Right renal cortex interstitium (tissue), 3 donors: ENCODE results near the gene CHAT. TPM values are rescaled to one million over a fixed set of nuclear protein-coding genes. Genes with fewer than 3 reads are reported as not detected.

Experiments used
- DNase-seq, 3 donors: peaks; one replicate each; pipeline ENCODE4 v3.0.0-alpha.2; 2013; ENCODE audit warnings: low read depth in 3 of 3, low spot score in 2 of 3
- polyA plus RNA-seq, 3 donors: library from polyadenylated mRNA; unstranded; fragments of 120-200 nt; gene quantifications; one replicate each; pipeline ENCODE4 v1.2.1, GENCODE V29; 2013; ENCODE audit not compliant: insufficient read length in 3 of 3

The CHAT gene
- polyA plus RNA-seq, result not detected

DNA sequence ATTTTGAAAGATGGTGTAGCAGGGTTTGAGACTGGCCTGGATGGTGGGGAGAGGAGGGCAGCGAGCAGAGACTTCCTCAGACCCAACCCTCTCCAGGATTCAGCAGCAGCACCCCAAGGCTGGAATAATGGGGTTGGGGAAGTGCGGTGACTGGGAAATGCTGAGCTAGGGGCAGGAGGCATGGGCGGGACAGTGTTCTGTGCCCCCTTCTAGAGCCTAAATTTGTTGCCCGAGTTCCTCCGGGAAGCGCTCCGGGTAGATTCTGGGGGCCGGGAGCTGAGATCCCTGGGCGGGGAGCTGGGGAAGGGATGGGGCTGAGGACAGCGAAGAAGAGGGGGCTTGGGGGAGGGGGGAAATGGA, at the start of gene CHAT:
Gene CHAT (plus strand): TSS at position 156 of the 360 bp plus-strand sequence. CDS start 153 bp downstream, at position 309.
- no peak for DNase-seq

DNA sequence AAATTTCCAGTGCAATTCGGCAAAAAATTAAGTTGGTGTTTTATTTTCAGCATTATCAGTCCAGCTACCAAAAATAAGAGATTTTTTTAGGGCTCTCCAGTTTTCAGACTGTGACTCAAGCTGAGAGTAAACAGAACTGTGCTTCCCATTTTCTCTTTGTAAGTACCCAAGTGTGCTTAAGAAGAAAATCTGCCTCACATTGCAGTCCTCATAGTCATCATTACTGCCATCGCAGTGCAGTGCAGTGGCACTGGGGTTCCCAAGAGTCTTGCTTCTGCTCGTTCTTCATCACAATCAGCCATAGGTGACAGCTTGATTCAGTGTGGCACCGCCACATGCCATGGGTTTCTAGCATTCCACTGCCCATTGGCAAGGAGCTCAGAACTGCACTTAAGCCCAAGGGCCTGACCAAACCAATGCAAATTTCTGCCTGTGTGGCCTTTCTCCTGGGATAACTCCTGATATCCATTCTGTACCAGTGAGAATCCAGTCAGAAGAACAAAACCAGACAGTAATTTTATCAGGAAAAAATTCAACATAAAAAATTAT, 49.3 kb upstream of the CHAT start:
- DNase-seq, result no peak

GRCh38 chr10:49567810-49568209, 46.0 kb upstream of the CHAT start:
- no peak for DNase-seq

GRCh38 chr10:49568235-49568634, 45.6 kb upstream of the CHAT start:
- DNase-seq, result no peak

DNA sequence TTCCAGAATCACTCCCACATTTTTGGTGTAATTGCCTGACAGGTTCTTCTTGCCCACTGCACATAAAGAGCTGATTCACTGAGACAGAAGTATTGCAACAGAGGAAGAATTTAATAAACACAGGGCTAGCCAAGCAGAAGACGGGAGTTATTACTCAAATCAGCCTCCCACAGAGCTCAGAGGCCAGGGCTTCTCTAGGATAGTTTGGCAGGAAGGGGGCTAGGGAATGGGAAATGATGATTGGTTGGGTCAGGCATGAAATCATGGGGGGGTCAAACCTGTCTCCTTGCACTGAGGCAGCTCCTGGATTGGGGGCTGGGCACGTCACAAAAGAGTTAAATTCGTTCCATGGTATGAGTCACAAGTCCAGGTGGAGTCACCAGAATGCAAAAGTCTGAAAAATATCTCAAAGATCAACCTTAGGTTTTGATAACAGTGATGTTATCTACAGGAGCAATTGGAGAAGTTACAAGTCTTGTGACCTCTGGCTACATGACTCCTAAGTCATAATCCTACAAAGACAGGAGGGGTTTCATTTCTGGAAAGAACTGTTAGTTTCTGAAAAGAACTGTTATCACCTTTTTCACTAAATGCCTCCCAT, 44.7 kb upstream of the CHAT start:
- no peak for DNase-seq

DNA sequence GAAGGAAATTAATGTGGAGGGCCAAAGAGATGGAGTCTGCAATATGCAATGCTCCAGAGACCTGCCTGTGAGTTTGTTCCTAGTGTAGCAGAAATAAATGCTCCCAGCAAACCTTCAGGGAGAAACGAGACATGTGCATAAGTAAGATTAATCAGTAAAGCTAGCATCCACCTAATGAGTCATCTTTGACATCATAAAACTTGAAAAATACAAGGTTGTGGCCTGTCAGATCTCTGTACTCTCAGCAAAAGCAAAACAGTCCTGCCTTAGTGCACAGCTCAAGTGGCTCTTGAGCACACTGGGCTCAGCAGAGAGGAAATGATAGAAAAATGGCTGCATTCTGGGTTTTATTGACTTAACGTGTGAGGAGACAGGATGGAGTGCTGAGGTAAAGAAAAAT, 42.4 kb upstream of the CHAT start:
- no peak for DNase-seq

DNA sequence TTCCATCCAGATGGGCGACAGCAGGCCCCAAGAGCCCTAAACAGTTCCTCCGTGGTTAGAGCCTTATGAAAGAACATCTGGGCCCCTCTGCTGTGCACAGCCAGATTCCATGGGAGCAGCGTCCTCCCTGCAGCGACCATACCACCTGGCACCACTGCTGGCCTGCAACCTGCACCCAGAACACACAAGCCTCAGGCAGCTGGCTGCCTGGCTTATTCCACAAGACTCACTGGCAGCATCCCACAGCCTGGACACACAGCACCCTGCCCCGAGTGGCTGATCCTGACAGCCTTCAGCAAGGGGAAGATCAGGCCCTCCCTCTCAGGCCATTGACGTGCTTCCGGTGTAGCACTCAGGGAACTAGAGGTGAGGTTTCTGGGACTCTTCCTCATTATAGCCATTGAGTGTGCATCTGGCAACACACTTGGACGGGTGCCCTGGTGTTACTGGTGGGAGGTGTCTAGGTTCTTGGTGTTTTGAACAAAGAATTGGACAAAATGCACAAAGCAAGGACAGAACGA, 41.2 kb upstream of the CHAT start:
- DNase-seq, result no peak

- no peak for DNase-seq
Observed at GRCh38 chr10:49575489-49576072, 38.3 kb upstream of the CHAT start.

- no peak for DNase-seq
Observed at GRCh38 chr10:49577182-49577925, 36.5 kb upstream of the CHAT start.

- DNase-seq, result no peak
Observed at GRCh38 chr10:49578392-49578791, 35.4 kb upstream of the CHAT start.

DNA sequence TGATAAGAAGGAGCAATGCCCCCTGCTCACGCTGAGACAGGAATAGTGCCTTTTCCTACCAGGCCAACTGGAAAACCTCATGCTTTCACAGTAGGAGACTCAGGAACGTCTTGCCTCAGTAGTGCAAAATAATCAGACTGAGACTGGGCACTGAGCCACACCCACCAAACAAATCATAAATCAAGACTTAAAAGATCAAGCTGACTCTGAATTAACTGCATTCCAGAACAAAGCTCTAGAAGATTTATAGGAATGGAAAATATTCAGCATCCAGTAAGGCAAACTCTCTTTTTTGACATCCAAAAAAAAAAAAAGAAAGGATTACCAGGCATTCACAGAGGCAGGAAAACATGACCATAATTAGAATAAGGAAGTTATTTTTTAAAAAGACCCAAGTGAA, 34.2 kb upstream of the CHAT start:
- DNase-seq, result no peak

DNA sequence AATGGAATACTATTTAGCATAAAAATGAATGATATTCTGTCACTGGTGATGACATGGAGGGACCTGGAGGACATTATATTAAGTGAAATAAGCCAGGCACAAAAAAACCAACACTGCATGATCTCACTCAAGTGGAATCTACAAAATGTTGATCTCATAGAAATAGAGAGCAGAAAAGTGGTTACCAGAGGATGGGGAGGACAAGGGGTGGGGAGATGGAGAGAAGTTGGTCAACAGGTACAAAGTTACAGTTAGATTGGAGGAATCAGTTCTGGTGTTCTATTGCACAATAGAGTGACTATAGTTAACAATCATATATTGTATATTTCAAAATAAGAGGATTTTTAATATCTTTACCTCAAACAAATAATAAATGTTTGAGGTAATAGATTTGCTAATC, 28.4 kb upstream of the CHAT start:
- DNase-seq, result no peak

GRCh38 chr10:49587981-49588380, 25.9 kb upstream of the CHAT start:
- DNase-seq, result no peak

DNA sequence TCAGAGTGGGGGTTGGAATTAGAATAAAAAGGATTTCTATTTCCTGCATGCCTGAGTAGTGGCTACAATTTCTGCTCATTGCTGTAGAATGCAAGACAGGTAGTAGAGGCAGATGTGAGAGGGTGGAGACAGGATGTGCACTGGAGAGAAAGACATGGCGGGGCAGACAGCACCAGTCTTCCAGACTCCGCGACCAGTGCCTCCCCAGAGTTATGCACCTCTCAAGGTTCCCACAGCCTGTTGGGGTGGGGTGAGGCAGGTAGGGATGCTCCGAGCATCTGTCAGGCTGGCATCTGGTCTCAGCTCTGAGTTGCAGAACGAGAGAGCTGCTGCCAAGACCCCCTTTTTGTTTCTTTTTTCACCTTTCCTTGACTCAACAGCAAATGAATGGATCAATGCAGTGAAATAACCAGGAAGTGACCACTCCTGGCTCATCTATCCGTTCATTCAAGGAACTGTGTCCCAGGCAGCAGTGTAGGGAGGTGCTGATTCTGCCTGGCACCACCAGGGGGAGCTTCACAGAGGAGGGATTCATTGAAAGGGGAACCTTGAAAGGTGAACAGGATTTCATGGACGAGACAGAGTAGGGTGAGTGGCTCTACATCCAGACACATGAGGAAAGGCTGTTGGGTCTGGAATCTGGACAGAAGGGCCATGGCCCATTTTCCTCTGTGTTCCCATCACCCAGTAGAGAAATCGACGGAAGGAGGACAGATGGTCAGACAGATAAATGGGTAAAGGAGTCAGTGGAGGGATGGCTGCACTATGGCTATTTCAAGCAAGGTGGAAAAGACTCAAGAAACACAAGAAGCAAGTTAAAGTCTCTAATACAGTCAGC, 20.9 kb upstream of the CHAT start:
- no peak for DNase-seq

DNA sequence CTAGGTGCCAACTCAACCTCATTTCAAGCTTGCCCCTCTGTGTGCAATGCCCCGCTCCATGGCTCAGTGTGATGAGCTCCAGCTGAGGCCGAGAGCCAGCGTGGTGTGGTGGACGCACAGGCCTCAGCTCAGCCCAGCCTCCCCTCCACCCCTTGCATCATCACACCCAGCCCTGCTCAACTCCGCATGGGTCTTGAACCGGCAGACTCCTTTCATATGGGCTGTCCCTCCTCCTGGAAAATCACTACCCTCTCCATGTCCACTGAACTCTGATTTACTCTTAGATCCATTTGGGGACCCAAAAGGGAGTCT, 20.3 kb upstream of the CHAT start:
- DNase-seq, result no peak

DNA sequence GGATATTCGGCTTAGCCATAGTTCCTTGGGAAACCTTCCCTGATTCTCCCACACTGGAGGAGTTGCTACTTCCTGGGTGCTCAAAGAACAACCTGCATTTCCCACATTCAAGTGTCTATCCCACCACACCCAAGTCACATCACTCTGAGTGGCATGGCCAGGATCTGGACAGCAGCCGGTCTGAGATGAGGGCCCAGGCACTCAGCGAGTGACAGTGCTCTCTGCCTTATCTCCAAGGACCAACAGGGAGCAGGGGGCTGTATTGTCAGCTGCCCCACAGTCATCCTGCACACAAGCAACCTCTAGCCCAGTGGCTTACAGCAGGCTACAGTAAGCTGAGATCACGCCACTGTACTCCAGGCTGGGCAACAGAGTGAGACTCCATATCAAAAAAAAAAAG, 19.8 kb upstream of the CHAT start:
- no peak for DNase-seq

DNA sequence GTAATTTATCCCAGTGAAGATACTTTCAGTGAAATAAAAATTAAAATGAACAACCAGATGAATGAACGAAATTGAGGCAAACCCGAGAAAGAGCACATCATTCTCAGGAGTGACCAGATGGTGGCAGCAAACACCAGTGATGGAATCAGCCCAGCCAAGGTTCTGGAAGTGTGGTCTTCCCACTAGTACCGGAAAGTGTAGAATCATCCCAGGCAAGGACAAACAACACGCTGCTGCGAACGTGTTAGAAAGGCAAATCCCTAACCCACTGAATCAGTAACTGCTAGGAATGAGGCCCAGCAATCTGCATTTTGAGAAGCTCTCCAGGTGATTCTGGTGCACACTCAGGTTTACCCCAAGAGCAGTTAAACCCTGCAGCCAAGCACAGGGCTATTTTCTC, 19.2 kb upstream of the CHAT start:
- DNase-seq, result peak in 1 of 3 donors; percentile 36

DNA sequence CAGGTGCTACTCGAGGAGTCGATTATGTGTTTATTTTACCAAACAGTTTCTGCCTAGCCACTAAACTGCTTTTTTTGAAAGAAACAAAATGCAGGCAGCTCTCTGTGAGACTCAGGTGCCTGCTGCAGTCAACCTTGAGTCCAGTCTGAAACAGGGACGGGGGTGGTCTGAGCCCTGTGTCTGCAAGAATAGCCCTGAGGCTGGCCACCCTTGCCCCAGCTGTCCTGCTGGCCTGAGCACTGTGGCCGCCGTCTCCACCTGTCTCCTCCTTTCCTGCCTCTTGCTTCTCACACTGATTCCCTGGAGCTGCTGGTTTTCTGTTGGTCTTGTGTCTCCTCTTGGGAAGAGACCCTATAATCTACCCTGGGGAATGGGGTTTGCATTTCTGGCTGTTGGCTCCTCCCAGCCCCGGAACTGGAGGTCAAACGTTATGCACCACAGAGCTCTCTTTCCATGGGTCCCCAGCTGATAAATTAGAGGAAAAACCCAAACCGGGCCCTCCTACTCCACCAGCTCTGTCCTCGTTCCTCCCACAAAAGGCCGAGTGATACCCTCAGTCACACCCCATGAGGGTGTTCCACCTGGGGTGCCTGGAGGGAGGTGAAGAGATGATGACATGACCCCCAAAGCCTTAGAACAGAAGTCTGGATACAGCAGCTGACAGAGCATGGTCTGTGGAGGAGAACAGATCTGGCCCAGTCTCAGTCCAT, 18.7 kb upstream of the CHAT start:
- no peak for DNase-seq

GRCh38 chr10:49595713-49596492, 17.9 kb upstream of the CHAT start:
- DNase-seq, result no peak

GRCh38 chr10:49596493-49596809, 17.4 kb upstream of the CHAT start:
- DNase-seq, result no peak
